GM21737 (cell line): Measurements from ENCODE around the gene IGFBP2.
"Not testable (repeated sequence)": the region's sequence is repeated elsewhere in the genome, so short reads cannot be mapped to it uniquely, and the experiment has no call there.

Experiments used
- ATAC-seq: cut with Tn5 transposase; IDR thresholded peaks from one replicate; pipeline ENCODE4 v1.9.1; 2021; ENCODE audit warnings: mild to moderate bottlenecking, moderate library complexity; ENCODE audit not compliant: unreplicated experiment

The IGFBP2 gene

GRCh38 chr2:216632952-216633615, at the start of gene IGFBP2:
Gene IGFBP2, plus strand, starts transcription at chr2:216633420. Its CDS starts 104 bp downstream, at chr2:216633524.
- no peak for ATAC-seq

- ATAC-seq: no peak
Observed at GRCh38 chr2:216583606-216584005, 49.6 kb upstream of the IGFBP2 start.

GRCh38 chr2:216584112-216584511, 49.1 kb upstream of the IGFBP2 start:
- ATAC-seq: no peak

DNA sequence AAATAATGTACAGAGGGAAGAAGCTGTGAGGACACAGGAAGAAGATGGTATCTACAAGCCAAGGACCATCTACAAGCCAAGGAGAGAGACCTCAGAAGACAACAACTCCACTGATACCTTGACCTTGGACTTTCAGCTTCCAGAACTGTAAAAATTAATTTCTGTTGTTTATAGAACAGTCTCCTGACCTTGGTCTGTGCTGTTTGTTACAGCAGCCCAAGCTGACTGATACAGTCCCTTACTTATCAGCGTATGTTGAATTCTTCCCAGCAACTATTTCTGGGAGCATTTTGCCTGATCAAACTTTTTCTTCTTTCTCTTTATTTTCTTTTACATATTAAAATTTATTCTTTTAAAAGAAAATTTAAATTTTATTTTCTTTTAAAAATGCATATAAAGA, 47.8 kb upstream of the IGFBP2 start:
- ATAC-seq: no peak

DNA sequence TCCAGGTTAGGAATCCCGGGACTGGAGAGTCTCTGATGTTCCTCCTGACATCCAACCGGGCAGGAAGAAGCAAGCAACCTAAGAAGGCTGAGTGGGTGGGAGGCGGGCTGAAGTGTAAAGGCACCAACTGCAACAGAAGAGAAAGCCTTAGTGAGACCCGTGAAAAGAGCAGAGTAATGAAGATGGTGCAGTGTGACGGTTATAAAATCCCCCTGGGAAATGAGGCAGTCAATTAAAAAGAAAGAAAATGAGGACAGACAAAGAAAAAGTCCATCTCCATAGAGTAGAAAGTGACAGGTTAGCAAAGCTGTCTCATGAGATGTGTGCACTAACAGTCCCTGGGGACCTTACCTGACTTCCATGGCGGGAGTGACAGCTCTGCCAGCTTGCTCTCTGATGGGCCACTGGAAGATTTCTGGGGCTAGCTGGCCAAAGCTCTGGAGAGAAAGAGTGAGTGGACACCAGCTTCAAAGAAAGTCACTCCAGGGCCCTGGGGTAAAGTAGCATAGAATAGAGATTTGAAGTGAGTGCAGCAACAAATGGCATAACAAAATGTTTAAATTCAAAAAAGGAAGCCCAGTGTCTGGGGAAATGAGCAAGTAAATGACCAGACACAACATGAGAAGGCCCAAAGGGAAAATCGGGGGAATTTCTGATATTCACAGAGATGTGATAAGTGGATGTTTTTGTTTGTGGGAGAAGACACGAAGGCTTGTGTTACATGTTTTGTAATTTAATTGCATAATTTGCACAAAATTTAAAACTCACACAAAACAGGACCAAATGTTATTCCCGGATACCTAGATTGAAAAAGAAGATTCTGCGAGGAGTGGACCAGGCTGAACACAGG, 44.1 kb upstream of the IGFBP2 start:
- ATAC-seq: no peak

GRCh38 chr2:216589791-216590190, 43.4 kb upstream of the IGFBP2 start:
- ATAC-seq: no peak

GRCh38 chr2:216590780-216591179, 42.4 kb upstream of the IGFBP2 start:
- ATAC-seq: no peak

DNA sequence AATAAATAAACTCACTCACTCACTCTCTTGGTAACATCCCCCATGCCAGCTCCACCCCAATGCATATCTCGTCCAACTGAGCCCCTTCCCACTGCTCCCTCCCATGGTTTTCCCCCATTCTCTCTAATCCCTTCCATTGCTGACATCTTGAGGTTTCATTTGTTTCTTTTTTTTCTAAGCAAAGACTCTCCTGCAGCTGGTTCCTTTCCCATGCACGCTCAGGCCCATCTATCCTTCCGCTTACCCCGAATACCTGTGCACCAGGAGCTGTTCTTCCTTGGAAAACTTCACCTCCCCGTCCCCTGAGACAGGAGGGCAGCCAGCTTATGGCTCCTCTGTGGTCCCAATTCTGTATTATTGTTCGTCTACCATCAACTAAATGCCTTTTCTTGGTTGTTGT, 41.7 kb upstream of the IGFBP2 start:
- ATAC-seq: no peak

- no peak for ATAC-seq
Observed at GRCh38 chr2:216594081-216594480, 39.1 kb upstream of the IGFBP2 start.

DNA sequence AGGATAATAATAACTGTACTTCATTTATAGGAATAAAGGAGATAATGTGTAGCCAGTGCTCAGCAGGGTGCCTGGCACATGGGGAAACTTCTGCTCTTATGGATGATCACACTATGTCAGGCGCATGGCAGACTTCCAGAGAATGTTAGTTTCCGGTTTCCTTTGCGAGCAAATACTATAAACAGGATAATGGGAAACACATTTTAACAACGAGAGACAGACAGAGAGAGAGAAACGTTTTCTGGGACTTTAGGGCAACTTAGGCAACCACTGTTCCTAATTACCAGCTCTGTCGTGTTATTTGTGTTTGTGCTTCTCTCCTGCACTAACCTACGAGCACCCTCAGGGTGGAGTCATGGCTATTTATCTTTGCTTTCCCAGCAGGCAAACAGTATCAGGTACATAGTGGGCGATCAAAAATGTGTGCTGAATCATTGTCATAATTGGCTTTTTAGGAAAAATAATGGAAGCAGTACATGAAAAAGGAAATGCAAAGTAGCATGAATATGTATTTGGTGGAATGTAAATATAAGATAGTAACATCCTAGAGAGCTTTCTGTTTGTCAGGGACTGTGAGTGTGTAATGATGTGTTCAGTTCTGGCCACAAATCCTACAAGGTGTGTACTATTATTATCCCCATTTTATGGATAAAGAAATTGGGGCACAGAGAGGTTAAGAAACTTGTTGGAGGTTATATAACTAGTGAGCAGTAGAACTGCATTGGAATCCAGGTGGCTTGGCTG, 36.8 kb upstream of the IGFBP2 start:
- ATAC-seq: no peak

DNA sequence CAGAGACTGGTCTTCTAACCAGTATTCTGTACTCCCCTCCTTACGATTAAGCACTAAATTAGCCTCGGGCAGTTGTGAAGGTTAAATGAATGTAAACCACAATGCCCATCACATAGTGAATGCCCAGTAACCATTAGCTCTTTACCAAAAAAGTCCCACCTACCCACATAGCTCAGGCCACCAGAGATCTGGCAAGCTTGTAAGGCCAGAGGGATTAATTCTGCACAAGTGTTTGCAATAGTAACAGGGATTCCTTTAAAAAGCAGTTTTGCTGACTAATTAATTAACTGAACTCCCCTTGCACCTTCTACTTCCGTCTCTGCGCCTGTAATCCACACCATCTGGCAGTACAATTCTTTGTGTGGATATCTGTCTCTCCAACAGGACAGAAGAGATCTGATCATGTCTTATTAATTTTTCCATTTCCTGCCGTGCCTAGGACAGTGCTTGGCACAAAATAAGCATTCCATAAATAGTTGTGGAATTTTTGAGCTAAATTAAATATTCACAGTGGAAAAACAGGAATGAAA, 36.2 kb upstream of the IGFBP2 start:
- ATAC-seq: no peak

GRCh38 chr2:216597825-216598224, 35.4 kb upstream of the IGFBP2 start:
- ATAC-seq: not testable (repeated sequence)

GRCh38 chr2:216601632-216602409, 31.4 kb upstream of the IGFBP2 start:
- ATAC-seq: no peak

DNA sequence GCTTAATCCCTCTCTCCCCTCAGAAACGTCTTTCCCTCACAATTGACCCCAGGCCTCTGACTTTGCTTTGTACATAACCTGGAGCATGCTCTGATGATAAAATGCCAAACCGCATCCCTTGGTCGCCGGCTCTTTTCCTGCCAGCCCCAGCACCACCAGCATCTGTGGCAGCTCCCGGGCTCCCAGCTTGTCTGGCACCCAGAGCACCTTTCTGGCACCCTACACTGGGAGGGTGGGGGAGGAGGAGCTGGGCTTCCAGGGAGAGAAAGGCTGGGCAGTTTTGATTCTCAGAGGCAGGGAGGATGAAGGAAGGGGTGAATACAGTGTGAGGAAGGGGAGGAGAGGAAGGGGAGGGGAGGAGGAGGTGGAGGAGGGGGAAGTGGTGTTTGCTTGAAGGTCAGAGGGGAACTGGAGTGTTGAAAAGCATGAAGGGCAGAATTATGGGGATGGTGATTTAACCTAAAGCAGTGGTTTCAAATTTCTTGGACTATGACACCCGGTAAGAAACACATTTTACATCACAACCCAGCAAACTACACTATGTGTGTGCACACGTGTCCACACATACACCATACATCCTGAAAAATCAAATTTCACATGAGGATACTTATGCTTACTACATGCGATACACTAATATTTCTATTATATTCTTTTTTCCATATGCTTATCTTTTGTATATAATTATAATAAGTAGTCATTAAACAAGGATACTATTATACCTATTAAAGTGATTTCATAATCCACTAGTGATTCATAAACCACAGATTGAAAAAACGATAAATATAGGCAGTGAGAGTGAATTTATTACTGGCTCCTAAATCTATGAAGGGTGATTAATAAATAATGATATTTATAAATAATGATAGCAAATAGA, 30.0 kb upstream of the IGFBP2 start:
- no peak for ATAC-seq

DNA sequence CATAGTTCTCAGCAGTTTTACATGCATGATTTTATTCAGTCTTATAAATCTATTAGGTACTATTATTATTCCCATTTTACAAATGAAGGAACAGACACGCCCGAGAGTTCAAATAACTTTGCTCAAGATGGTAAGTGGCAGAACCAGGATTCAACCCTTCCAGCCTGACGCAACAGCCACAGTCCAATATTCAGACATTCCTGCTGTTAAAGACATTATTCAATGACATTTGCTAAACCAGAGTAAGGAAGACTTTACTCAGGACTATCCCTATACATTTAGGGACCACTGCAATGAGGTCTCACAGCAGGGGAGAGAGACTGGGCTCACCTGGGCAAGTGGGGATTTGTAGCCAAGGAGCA, 29.4 kb upstream of the IGFBP2 start:
- ATAC-seq: no peak

DNA sequence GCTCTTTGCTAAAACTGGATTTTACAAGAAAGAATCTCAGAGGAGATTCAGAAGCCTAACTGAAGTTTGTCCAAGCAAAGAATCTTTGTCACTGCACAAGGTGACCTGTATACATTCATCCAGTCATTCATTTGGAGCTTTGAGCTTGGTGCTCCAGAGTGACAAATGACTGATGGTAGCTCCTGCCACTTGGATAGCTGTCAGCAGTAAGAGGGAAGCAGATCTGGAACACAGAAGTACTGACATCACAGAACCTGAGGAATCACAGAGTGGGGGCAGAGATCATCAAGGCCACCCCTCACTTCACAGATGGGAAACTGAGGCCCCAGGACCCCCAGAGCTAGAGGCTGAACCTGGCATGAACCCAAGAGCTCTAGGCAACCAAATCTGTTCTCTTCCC, 28.8 kb upstream of the IGFBP2 start:
- ATAC-seq: no peak

DNA sequence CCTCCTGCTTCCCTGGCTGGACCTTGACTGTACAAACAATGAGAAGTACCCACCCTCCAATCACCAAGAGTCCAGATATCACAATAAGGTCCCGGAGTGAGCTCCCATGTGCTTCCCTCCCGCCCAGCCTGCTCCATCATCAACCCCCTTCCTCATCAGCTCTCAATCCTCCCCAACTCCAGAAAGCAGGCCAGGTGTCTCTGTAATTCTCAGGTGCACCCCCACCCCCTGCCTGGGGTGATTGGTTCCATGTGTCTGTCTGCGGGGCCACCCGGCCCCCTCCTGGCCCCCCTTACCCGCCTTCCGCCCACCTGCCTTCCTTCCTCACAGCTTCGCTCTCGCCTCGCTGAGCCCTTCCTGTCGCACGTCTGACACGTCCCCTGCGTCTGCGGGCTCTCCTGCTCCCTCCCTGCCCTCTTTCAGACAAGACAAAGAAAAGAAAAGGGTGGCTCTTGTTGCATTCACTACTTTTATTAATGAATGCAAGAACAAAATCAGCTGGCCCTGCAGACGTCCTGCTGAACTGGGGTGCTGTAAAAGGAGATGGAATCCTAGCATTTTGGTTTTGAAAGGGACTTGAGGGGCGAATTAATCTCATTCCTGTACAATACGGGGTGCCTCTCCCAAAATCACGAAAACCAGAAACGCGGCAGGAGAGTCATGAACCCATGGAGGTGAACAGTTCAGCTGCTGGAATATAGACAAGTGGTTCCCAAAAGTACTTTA, 26.5 kb upstream of the IGFBP2 start:
- peak; percentile 93 for ATAC-seq

DNA sequence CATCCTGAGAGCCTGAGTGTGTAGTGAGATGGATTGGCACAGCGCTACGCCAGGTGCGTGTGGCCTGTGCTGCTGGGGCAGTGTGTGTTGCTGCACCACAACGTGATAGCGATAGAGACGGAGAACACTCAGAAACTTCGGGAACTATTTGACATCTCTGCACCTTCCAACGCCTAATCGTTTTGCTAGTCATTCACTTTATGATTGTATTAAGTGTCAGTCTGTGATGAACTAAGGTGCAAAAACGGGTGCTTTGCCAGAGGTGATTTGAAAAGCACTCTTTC, 26.0 kb upstream of the IGFBP2 start:
- ATAC-seq: no peak

DNA sequence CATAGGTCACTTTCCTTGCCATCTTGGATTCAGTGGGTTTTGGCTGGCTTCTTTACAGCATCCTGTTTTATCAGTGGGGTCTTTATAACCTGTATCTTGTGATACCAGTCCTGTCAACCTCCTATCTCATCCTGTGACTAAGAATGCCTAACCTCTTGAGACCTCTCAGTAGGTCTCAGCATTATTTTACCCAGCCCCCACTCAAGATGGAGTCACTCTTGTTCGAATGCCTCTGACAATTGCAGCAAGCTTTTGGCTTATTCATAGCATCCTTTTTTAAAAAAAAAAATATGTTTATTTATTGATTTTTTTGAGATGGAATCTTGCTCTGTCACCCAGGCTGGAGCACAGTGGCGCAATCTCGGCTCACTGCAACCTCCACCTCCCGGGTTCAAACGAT, 24.7 kb upstream of the IGFBP2 start:
- no peak for ATAC-seq
